Aorta (tissue), 5 donors: ENCODE measurements around the gene TMPRSS11D. TPM values are rescaled to one million over a fixed set of nuclear protein-coding genes. Genes with fewer than 3 reads are reported as not detected.

Experiments
- ATAC-seq: fragments of 200-7000 bp; cut with Tn5 transposase; one replicate; pipeline ENCODE4 v1.9.1; 2022; ENCODE audit warnings: moderate library complexity; ENCODE audit not compliant: low FRiP score
- DNase-seq, 2 donors: peaks; one replicate each; pipeline ENCODE4 v3.0.0-alpha.2; 2020
- H3K27ac ChIP-seq, 2 donors: one replicate each; pipeline ENCODE4 v1.5.1; 2013; ENCODE audit warnings: low read length in 2 of 2, mild to moderate bottlenecking in 2 of 2, moderate library complexity in 2 of 2, control low read depth in 1 of 2, inconsistent platforms in 1 of 2, low read depth in 1 of 2
- H3K27me3 ChIP-seq, 2 donors: one replicate each; pipeline ENCODE4 v1.6.1; 2013; ENCODE audit warnings: control low read depth in 1 of 2, low read length in 1 of 2, mild to moderate bottlenecking in 1 of 2, moderate library complexity in 1 of 2; ENCODE audit not compliant: insufficient read depth in 2 of 2, control insufficient read depth in 1 of 2
- H3K36me3 ChIP-seq, 2 donors: one replicate each; pipeline ENCODE4 v1.6.1; 2013; ENCODE audit warnings: control low read depth in 1 of 2, low read length in 1 of 2, mild to moderate bottlenecking in 1 of 2; ENCODE audit not compliant: insufficient read depth in 2 of 2, control insufficient read depth in 1 of 2
- H3K4me1 ChIP-seq, 2 donors: one replicate each; pipeline ENCODE4 v1.6.1; 2013; ENCODE audit warnings: low read length in 2 of 2, control low read depth in 1 of 2, mild to moderate bottlenecking in 1 of 2, moderate library complexity in 1 of 2; ENCODE audit not compliant: insufficient read depth in 2 of 2, control insufficient read depth in 1 of 2
- H3K4me3 ChIP-seq, 2 donors: one replicate each; pipeline ENCODE4 v1.5.1; 2013; ENCODE audit warnings: low read length in 2 of 2, control low read depth in 1 of 2, mild to moderate bottlenecking in 1 of 2
- H3K9me3 ChIP-seq: one replicate; pipeline ENCODE4 v1.6.1; 2013; ENCODE audit warnings: mild to moderate bottlenecking, low read length; ENCODE audit not compliant: control insufficient read depth
- WGBS, 2 donors: extraction: QIAGEN DNeasy Blood & Tissue Kit; methylation state at CpG; one replicate each; pipeline ENCODE4 v1.1.7; 2013; 5-methylcytosine and 5-hydroxymethylcytosine counted together
- intact Hi-C, 2 donors: fragments of 100-400 bp; cut with DNase I; formaldehyde crosslinking; loops; one replicate each; pipeline versions ENCODE4 v1.14.2 to v1.15.0; 2022
- long read RNA-seq, 2 donors: library from polyadenylated mRNA; unstranded; transcript quantifications; one replicate each; pipeline ENCODE4 v2.0.0, GENCODE V29; 2020 to 2021
- polyA plus RNA-seq, 2 donors: library from polyadenylated mRNA; stranded (reverse); fragments of 200-250 nt; gene quantifications; one replicate each; pipeline ENCODE4 v1.2.3, GENCODE V29; 2013
- total RNA-seq, 2 donors: library from RNA; stranded (reverse); fragmentation: NEBNext Ultra II Directional; extraction: Animal tissue kit (Norgen Biotek cat#: 25700); gene quantifications; one replicate each; pipeline ENCODE4 v1.2.1, GENCODE V29; 2021
- donor health status: healthy with polysubstance abuse.
- donor health status: Bipolar disorder and iron deficiency.
- donor health status: DM: no; HTN: no; CAD: no.
- donor health status: DM: no; HTN: no; CAD: no.
- donor health status: DM: yes; HTN: yes; CAD: no.

The TMPRSS11D gene, protein sequence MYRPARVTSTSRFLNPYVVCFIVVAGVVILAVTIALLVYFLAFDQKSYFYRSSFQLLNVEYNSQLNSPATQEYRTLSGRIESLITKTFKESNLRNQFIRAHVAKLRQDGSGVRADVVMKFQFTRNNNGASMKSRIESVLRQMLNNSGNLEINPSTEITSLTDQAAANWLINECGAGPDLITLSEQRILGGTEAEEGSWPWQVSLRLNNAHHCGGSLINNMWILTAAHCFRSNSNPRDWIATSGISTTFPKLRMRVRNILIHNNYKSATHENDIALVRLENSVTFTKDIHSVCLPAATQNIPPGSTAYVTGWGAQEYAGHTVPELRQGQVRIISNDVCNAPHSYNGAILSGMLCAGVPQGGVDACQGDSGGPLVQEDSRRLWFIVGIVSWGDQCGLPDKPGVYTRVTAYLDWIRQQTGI
- total RNA-seq, result not detected
- polyA plus RNA-seq, result 1 to 10 TPM in 1 of 2 donors, under 1 TPM in 1; 0.13 to 2.5 TPM
- long read RNA-seq, donor 1, result 0 reads
- long read RNA-seq, donor 2, result 0 reads

DNA sequence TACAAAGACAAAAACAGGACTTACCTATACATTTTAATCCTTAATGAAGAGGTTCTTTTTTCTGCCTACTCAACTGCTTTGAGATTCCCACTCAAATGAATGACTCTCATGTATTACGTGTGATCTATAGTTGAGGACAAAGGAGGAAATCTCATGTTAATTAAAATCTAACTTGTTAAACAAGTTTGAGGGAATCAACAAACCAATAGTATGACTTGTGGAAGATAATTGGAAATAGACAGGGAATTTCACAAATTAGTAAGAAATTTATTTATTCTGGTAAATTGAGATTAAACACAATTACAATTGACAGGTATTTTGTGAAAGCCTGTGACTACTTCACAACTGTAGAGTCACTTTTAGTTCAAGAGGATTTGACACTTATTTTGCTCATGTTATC, at the start of gene TMPRSS11D:
Gene TMPRSS11D, minus strand, starts transcription at position 101 of the 400 bp plus-strand sequence. Its CDS starts 69 bp downstream, at position 32.
- Histone ChIP-seq H3K9me3 (no peaks in the 10 kb centered on the region), H3K4me3 (no peak within 1 kb of the TSS), H3K27ac (no peak within 1 kb of the TSS), H3K4me1 (no peaks in the 10 kb centered on the region), H3K36me3 (no peaks in the 10 kb centered on the region), H3K27me3 (no peaks in the 10 kb centered on the region)
- DNase-seq (no peak), ATAC-seq (no peak)
- 78 to 97% methylated on average over 1 of the region's 1 CpG for WGBS, 2 donors
- intact Hi-C loops, result no loop called here

DNA sequence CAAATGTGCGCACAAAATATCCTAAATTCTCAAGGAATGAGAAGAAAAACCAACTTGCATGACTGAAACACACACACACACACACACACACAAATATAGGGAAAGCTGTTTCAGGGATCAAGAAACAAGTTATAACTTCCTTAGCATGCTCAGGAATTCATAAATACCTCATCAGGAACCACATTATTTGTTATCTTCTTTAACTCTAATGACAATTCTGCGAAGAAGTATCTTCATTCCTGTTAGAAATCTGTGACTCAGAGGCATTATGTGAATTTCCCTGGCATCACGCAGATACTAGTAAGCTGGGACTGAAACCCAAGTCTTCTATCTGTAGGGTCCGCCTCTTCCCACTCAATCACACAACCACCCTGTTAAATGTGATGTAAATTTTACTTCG, 49.2 kb upstream of the TMPRSS11D start:
- Histone ChIP-seq H3K27ac (no peak overlapping the region), H3K27me3 (no peaks in the 10 kb centered on the region), H3K4me1 (no peaks in the 10 kb centered on the region), H3K9me3 (no peaks in the 10 kb centered on the region), H3K36me3 (no peaks in the 10 kb centered on the region), H3K4me3 (no peak overlapping the region)
- intact Hi-C loops, result no loop called here
- 86 to 91% methylated on average over 5 of the region's 5 CpGs for WGBS, 2 donors
- ATAC-seq, result no peak
- DNase-seq, result no peak

DNA sequence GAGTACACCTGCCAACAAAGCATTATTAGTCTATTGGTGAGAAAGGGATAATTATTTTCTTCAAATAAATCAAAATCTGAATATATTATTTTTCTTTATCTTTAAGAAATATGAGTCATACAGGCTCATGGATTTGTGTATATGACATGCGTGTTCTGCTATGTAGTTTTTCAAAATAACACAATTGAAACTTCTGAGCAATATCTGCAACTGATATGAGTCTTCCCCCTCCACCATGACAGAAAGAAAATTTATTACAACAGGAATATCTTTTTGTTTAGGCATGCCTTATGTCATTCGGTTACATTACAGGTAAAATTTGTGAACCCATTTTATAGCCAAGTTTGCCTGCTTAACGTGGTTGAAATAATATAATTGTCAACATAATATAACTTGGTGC, 47.5 kb upstream of the TMPRSS11D start:
- no peak for ATAC-seq
- Histone ChIP-seq H3K27ac (no peak overlapping the region), H3K27me3 (no peaks in the 10 kb centered on the region), H3K36me3 (no peaks in the 10 kb centered on the region), H3K4me3 (no peak overlapping the region), H3K9me3 (peaks cover 2% of the 10 kb centered on the region), H3K4me1 (no peaks in the 10 kb centered on the region)
- intact Hi-C loops, result no loop called here
- DNase-seq, result no peak
- WGBS, 2 donors, result 88 to 92% methylated on average over 3 of the region's 3 CpGs

DNA sequence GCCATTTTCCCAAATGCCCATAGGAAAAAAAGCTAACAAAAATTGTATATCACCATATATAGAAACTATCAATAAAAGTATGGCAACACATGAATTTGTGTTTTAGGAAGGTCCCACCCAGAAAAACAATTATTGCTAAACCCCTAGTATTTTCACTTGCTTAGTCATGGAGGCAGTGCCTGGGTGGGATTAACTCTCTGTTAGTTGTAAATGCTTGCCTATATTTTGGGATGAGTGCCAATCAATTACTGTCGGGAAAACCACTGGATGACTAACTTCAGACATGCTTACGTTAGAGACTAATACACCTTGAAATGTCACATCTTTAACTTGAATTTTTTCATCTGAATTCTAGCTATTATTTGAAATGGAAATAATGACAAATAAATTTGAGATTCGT, 45.6 kb upstream of the TMPRSS11D start:
- peaks cover 2% of the 10 kb centered on the region for H3K9me3 ChIP-seq

DNA sequence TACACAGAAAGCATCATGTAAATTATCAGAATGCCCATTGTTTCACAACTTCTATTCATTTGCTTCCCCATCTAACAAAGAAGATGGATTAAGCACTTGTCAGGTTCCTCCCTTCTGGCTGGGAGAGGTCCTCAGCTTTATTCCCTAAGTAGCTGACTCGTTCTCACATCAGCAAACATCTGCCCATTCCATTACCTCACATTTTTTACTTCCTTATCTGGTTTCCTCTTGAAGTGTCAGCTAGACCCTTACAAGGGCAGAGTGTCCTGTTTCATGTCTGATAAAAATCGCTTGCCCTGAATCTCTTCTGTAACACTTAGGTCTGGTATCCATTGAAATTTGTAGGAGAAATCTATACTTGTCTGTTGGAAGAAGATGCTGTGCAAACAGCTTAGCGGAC, 44.7 kb upstream of the TMPRSS11D start:
- intact Hi-C loops, result no loop called here
- WGBS, 2 donors, result 30 to 42% methylated on average over 3 of the region's 3 CpGs
- no peak for ATAC-seq
- H3K4me3 ChIP-seq, result no peak overlapping the region
- peaks cover 2% of the 10 kb centered on the region for H3K9me3 ChIP-seq
- no peaks in the 10 kb centered on the region for H3K27me3 ChIP-seq
- H3K36me3 ChIP-seq, result no peaks in the 10 kb centered on the region
- no peak overlapping the region for H3K27ac ChIP-seq
- no peak for DNase-seq
- H3K4me1 ChIP-seq, result no peaks in the 10 kb centered on the region

More for the DNA sequence above, 45.6 kb upstream of the TMPRSS11D start:
- Histone ChIP-seq H3K27me3 (no peaks in the 10 kb centered on the region), H3K4me3 (no peak overlapping the region), H3K36me3 (no peaks in the 10 kb centered on the region), H3K27ac (no peak overlapping the region), H3K4me1 (no peaks in the 10 kb centered on the region)
- no peak for ATAC-seq
- intact Hi-C loops, result no loop called here
- 78 to 79% methylated on average over 3 of the region's 3 CpGs for WGBS, 2 donors
- no peak for DNase-seq

DNA sequence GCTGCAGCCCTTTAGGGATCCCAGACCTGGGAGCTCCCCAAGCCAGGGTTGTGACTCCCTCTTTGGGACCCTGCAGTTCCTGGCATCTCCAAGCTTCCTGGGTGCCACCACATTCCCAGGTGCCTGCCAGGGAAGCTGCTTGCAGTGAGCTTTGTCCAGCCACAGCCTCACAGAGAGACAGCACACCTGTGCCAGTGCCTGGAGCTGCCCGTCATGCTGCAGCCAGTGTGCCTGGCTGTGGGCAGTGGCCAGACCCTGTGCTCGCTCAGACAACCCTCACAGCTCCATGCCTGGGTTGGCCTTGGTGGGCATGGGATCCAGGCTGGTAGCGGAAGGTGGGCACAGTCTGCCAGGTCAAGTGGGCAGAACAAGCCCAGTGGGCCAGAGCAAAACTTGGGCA, 43.4 kb upstream of the TMPRSS11D start:
- no peak overlapping the region for H3K4me3 ChIP-seq
- intact Hi-C loops, result no loop called here
- H3K36me3 ChIP-seq, result no peaks in the 10 kb centered on the region
- ATAC-seq (no peak), DNase-seq (peak in 1 of 2 donors; percentile 31)
- peaks cover 2% of the 10 kb centered on the region for H3K9me3 ChIP-seq
- H3K27me3 ChIP-seq, result no peaks in the 10 kb centered on the region
- WGBS, 2 donors, result 86 to 87% methylated on average over 3 of the region's 3 CpGs
- no peak overlapping the region for H3K27ac ChIP-seq
- H3K4me1 ChIP-seq, result peaks cover 0 to 2% of the 10 kb centered on the region in 2 donors

DNA sequence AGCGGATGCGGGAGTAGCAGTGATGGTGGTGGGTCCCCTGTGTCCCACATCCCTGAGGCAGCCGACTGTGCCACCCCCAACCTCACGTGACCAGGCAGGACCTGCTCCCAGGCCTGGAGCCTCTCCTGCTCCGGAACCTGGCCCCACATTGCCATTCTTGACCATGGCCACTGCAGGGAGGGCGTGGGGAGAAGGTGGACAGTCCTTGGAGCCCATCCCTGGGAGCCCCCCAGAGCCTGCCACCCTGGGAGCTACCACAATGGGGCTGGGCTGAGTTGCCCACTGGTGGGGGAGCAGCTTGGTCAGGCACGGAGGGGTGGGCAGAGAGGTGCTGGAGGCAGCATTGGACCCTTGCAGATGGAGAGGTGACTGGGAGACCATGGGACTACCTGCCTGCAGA, 42.7 kb upstream of the TMPRSS11D start:
- H3K4me1 ChIP-seq, result peaks cover 0 to 2% of the 10 kb centered on the region in 2 donors
- WGBS, 2 donors, result 92 to 94% methylated on average over 7 of the region's 7 CpGs
- H3K9me3 ChIP-seq, result peaks cover 2% of the 10 kb centered on the region
- no peaks in the 10 kb centered on the region for H3K36me3 ChIP-seq
- H3K4me3 ChIP-seq, result no peak overlapping the region
- ATAC-seq (peak; percentile 36), DNase-seq (no peak)
- no peaks in the 10 kb centered on the region for H3K27me3 ChIP-seq
- H3K27ac ChIP-seq, result no peak overlapping the region
- intact Hi-C loops, result no loop called here

DNA sequence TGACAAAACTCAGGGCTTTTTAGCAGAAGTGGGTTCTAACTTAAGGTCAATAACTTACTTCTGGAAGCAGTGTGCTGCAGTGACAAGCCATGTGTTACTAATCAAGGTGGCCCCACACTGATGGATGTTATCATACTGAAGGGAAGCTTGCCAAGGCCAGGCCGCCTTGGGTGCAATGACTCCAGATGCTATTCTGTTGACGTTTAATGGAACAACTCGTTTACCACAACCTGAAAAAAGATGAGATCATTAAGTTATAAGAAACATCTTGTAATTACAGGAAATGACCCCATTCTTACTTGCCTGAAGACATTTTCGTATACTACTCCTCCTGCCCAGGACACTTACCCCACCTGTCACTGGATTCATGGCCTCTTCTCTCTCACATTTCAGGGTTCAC, 38.9 kb upstream of the TMPRSS11D start:
- H3K36me3 ChIP-seq, result no peaks in the 10 kb centered on the region
- ATAC-seq (no peak), DNase-seq (no peak)
- H3K4me3 ChIP-seq, result no peak overlapping the region
- no peaks in the 10 kb centered on the region for H3K27me3 ChIP-seq
- intact Hi-C loops, result no loop called here
- peaks cover 2% of the 10 kb centered on the region for H3K9me3 ChIP-seq
- WGBS, 2 donors, result 54 to 57% methylated on average over 4 of the region's 4 CpGs
- H3K27ac ChIP-seq, result no peak overlapping the region
- H3K4me1 ChIP-seq, result peaks cover 0 to 2% of the 10 kb centered on the region in 2 donors

DNA sequence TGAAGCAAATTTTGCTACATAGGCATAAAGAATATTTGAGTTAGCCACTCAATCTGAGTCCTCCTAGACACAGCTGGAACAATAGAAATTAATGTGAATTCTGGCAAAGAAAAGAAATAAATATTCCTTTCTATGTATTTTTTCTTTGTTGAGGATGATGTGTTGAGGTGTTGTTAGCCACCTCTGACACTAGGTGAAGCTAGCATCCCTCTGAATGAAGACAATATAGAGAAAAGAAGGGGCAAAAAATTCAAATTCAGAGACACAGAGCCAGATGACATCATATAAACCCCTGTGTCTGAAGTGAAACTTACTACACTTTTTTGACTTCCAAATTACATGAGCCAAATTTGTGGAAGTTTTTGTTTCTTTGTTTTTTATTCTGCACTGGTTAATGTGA, 34.6 kb upstream of the TMPRSS11D start:
- no peak overlapping the region for H3K27ac ChIP-seq
- no peaks in the 10 kb centered on the region for H3K27me3 ChIP-seq
- no peak for ATAC-seq
- H3K4me1 ChIP-seq, result peaks cover 0 to 2% of the 10 kb centered on the region in 2 donors
- no peaks in the 10 kb centered on the region for H3K36me3 ChIP-seq
- no peak for DNase-seq
- no peaks in the 10 kb centered on the region for H3K9me3 ChIP-seq
- intact Hi-C loops, result no loop called here
- H3K4me3 ChIP-seq, result no peak overlapping the region
